Muscle of back (tissue), 13 donors: Measurements from ENCODE around the gene CTSZ. TPM values are rescaled to one million over a fixed set of nuclear protein-coding genes. Genes with fewer than 3 reads are reported as not detected.
"Not testable (repeated sequence)": the region's sequence is repeated elsewhere in the genome, so short reads cannot be mapped to it uniquely, and the experiment has no call there.

Experiments
- DNase-seq, 3 donors: peaks; one replicate each; pipeline versions ENCODE4 v3.0.0 to v3.0.0-alpha.2; 2013
- long read RNA-seq, 9 donors: transcript quantifications; one replicate each; lab custom pipeline, GENCODE V29; 2026
- polyA plus RNA-seq, 10 donors: library from polyadenylated mRNA; unstranded; fragments of 120-200 nt; gene quantifications; one replicate each; pipeline ENCODE4 v1.2.1, GENCODE V29; 2013; ENCODE audit not compliant: insufficient read length in 10 of 10

CTSZ gene
- 10 to 100 TPM; 58.6 to 98.5 (median 71.9) TPM for polyA plus RNA-seq
- long read RNA-seq, donor 1, transcript CTSZ-201 (6 exons, 1,495 nt): major isoform, 5 of 5 reads
- long read RNA-seq, donor 1, partial matches to known transcripts: 0 of 5 reads
- long read RNA-seq, donor 1, other reads (novel, unspliced or antisense): 0 of 5 reads
- long read RNA-seq, donor 2, transcript CTSZ-201 (6 exons, 1,495 nt): major isoform, 8 of 10 reads
- long read RNA-seq, donor 2, partial matches to known transcripts: 0 of 10 reads
- long read RNA-seq, donor 2, other reads (novel, unspliced or antisense): 0 of 10 reads
- long read RNA-seq, donor 3: 0 reads
- long read RNA-seq, donor 4, transcript CTSZ-201 (6 exons, 1,495 nt): major isoform, 5 of 8 reads
- long read RNA-seq, donor 4, partial matches to known transcripts: 0 of 8 reads
- long read RNA-seq, donor 4, other reads (novel, unspliced or antisense): 0 of 8 reads
- long read RNA-seq, donor 5, transcript CTSZ-201 (6 exons, 1,495 nt): major isoform, 9 of 11 reads
- long read RNA-seq, donor 5, partial matches to known transcripts: 0 of 11 reads
- long read RNA-seq, donor 5, other reads (novel, unspliced or antisense): 0 of 11 reads
- long read RNA-seq, donor 6, partial matches to known transcripts: 0 of 2 reads
- long read RNA-seq, donor 6, other reads (novel, unspliced or antisense): 0 of 2 reads
- long read RNA-seq, donor 7, partial matches to known transcripts: 0 of 2 reads
- long read RNA-seq, donor 7, other reads (novel, unspliced or antisense): 0 of 2 reads
- long read RNA-seq, donor 8, transcript CTSZ-201 (6 exons, 1,495 nt): major isoform, 8 of 8 reads
- long read RNA-seq, donor 8, partial matches to known transcripts: 0 of 8 reads
- long read RNA-seq, donor 8, other reads (novel, unspliced or antisense): 0 of 8 reads
- long read RNA-seq, donor 9, partial matches to known transcripts: 0 of 1 reads
- long read RNA-seq, donor 9, other reads (novel, unspliced or antisense): 0 of 1 reads

GRCh38 chr20:59006864-59007664 is at the start of gene CTSZ:
CTSZ (minus strand) TSS chr20:59007254; CDS start chr20:59007128, 126 bp downstream.
- peak in 2 of 3 donors; percentile 56 to 88 for DNase-seq

GRCh38 chr20:59055302-59055701 is 48.2 kb upstream of the CTSZ start:
- DNase-seq: peak in 2 of 3 donors; percentile 22 to 30

GRCh38 chr20:59051666-59052185 is 44.7 kb upstream of the CTSZ start:
- DNase-seq: no peak

- no peak for DNase-seq
Measured at GRCh38 chr20:59050437-59050836, 43.4 kb upstream of the CTSZ start.

- no peak for DNase-seq
Measured at GRCh38 chr20:59048681-59049030, 41.6 kb upstream of the CTSZ start.

- peak in 1 of 3 donors; percentile 45 for DNase-seq
Measured at GRCh38 chr20:59047938-59048680, 41.1 kb upstream of the CTSZ start.

GRCh38 chr20:59046862-59047261 is 39.8 kb upstream of the CTSZ start:
- DNase-seq: no peak

GRCh38 chr20:59044796-59045195 is 37.7 kb upstream of the CTSZ start:
- no peak for DNase-seq

- no peak for DNase-seq
Measured at GRCh38 chr20:59044295-59044694, 37.2 kb upstream of the CTSZ start.

- no peak for DNase-seq
Measured at GRCh38 chr20:59043698-59044097, 36.6 kb upstream of the CTSZ start.

GRCh38 chr20:59042796-59043631 is 36.0 kb upstream of the CTSZ start:
- peak; percentile 95 to 97 (median 97) for DNase-seq

GRCh38 chr20:59042151-59042795 is 35.2 kb upstream of the CTSZ start, which contains the start of gene PRELID3B:
PRELID3B (minus strand) TSS chr20:59042786; CDS start chr20:59042730, 56 bp downstream.
- peak in 2 of 3 donors; percentile 16 to 46 for DNase-seq

- not testable (repeated sequence) for DNase-seq
Measured at GRCh38 chr20:59041487-59041886, 34.4 kb upstream of the CTSZ start.

GRCh38 chr20:59040667-59041066 is 33.6 kb upstream of the CTSZ start:
- no peak for DNase-seq

- DNase-seq: no peak
Measured at GRCh38 chr20:59039233-59039632, 32.2 kb upstream of the CTSZ start.

- no peak for DNase-seq
Measured at GRCh38 chr20:59037386-59037785, 30.3 kb upstream of the CTSZ start.

GRCh38 chr20:59035381-59035780 is 28.3 kb upstream of the CTSZ start:
- DNase-seq: no peak

GRCh38 chr20:59033616-59034165 is 26.6 kb upstream of the CTSZ start:
- DNase-seq: no peak

GRCh38 chr20:59033093-59033492 is 26.0 kb upstream of the CTSZ start:
- DNase-seq: no peak
